ENCODE results near the gene BIRC3.
A peak's percentile ranks its signal among the peaks of the same experiment; 100 is the strongest.
"Not testable (repeated sequence)": the region's sequence is repeated elsewhere in the genome, so short reads cannot be mapped to it uniquely, and the experiment has no call there.

BIRC3 gene

DNA sequence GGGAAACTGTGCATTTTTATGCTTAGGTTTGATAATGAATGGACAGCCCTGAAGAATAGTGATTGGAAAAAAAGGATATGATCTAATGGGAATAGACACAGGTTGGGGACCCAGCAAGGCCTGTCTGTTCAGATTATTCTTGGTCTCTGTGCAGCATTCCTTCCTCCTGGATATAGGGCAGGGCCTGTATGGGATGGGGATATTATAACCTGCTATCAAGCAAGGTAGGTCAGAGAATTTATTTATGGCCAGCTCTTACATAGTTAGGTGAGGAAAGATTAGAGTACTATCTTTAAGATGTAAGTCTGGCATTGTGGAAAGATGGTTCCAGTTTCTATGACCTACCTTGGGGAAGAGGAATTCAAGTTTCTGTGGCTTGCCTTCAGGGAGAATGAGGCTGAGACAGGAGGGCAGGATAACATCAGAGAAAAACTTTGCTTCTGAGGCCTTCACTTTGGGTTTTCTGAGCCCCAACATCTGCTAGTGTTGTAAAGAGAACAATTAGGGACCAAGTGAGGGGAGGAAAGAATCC, 21.3 kb downstream of the BIRC3 start:
- TF ChIP-seq, protein P1, sequence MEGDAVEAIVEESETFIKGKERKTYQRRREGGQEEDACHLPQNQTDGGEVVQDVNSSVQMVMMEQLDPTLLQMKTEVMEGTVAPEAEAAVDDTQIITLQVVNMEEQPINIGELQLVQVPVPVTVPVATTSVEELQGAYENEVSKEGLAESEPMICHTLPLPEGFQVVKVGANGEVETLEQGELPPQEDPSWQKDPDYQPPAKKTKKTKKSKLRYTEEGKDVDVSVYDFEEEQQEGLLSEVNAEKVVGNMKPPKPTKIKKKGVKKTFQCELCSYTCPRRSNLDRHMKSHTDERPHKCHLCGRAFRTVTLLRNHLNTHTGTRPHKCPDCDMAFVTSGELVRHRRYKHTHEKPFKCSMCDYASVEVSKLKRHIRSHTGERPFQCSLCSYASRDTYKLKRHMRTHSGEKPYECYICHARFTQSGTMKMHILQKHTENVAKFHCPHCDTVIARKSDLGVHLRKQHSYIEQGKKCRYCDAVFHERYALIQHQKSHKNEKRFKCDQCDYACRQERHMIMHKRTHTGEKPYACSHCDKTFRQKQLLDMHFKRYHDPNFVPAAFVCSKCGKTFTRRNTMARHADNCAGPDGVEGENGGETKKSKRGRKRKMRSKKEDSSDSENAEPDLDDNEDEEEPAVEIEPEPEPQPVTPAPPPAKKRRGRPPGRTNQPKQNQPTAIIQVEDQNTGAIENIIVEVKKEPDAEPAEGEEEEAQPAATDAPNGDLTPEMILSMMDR (IDR thresholded peaks at IDR 0.05; ENCODE audit: insufficient read depth, low read depth, low read length, missing control alignments): no peak
- no peak for DNase-seq (ENCODE audit: low read depth)
- no peak overlapping the region for H3K4me3 ChIP-seq (ENCODE audit: low read depth, low read length)

DNA sequence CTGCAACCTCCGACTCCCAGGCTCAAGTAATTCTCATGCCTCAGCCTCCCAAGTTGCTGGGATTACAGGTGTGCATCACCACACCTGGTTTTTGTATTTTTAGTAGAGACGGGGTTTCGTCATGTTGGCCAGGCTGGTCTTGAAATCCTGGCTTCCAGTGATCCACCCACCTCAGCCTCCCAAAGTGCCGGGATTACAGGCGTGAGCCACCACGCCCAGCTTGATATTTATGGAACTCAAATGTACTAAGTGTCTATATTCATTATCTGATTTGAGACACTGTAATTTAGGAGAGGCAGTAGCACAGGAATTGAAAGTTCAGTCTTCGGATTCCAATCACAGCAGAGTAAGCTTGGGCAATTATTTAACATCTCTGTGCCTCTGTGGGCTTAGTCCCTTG, 24.0 kb downstream of the BIRC3 start:
- DNase-seq (ENCODE audit: low read depth): not testable (repeated sequence)

DNA sequence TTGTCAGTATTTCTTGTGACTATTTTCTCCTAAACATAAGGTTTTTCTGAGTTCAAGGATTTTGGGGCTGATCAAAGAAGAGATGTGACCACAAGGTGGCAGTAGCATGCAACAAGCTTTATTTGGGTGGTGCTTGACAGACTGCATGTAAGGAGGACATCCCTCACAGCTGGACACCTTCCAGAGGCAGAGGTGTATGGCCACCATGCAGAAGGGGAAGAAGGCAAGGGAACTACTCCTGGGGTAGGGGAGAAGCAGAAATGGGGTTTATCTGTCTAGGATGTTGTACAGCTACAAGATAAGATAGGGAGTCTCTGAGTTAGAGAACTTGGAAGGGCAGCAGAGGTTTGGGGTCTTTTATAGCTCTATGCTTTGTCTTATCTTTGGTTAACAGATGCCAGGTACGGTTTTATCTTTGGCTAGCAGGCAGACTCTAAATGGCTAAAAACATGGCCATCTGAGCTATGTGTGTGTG, 24.6 kb downstream of the BIRC3 start:
- no peak overlapping the region for H3K4me3 ChIP-seq (ENCODE audit: low read depth, low read length)
- peak; percentile 87 for DNase-seq (ENCODE audit: low read depth)
- TF ChIP-seq, protein P1 (IDR thresholded peaks at IDR 0.05; ENCODE audit: insufficient read depth, low read depth, low read length, missing control alignments): peak; percentile 83

More for the DNA sequence above, 24.0 kb downstream of the BIRC3 start:
- H3K4me3 ChIP-seq (ENCODE audit: low read depth, low read length): not testable (repeated sequence)

DNA sequence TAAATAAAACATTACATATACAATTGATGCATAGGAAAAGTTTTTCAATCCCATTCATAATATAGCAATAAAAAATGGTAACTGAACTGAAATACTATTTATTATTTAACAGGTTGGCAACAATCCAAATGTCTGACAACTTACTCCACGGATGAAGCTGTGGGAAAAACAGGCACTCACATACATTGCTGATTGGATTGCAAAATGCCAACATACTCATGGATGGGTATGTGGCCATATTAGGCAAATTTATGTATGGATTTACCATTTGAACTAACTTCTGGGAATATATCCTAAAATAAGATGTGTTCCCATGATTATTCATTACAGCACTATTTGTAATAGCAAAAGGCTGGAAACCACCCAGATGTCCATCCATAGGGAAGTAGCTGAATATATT, 26.5 kb downstream of the BIRC3 start:
- no peak overlapping the region for H3K4me3 ChIP-seq (ENCODE audit: low read depth, low read length)
- TF ChIP-seq, protein P1 (IDR thresholded peaks at IDR 0.05; ENCODE audit: insufficient read depth, low read depth, low read length, missing control alignments): no peak
- no peak for DNase-seq (ENCODE audit: low read depth)

DNA sequence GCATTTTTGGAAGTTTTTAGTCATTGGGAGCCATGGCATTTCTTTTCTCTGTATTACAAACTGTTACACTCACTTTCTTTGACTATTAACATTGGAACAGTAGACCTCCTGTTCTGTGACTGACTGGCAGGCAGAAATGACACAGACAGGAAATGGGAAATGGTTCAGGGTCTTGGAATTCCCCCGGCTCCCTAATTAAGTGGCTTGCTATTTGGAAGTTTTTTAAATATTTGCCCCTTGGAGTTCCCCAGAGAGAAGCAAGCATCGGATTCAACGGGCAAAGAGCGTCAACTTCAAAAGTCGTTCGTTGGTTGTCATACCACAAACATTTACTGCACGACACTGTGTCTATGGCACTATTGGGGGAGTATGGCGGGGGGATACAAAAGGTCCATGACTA, 28.6 kb downstream of the BIRC3 start:
- H3K4me3 ChIP-seq (ENCODE audit: low read depth, low read length): peak overlapping the region; percentile 87
- TF ChIP-seq, protein P1 (IDR thresholded peaks at IDR 0.05; ENCODE audit: insufficient read depth, low read depth, low read length, missing control alignments): no peak
- peak; percentile 57 for DNase-seq (ENCODE audit: low read depth)

DNA sequence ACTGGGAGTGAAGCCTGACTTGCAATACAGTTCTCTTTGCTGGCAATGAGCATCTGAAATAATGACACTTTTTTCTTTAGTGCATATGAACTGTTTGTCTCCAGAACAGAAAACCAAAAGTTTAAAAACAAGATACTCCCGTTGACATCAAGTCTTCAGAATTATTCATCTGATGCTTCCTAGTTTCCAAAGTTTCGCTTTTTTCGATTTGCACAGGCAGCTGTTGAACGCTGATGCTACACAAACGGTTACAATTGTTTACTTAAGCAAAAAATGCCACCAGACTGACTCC, 29.1 kb downstream of the BIRC3 start:
- no peak for DNase-seq (ENCODE audit: low read depth)
- TF ChIP-seq, protein P1 (IDR thresholded peaks at IDR 0.05; ENCODE audit: insufficient read depth, low read depth, low read length, missing control alignments): no peak
- H3K4me3 ChIP-seq (ENCODE audit: low read depth, low read length): peak overlapping the region; percentile 87

DNA sequence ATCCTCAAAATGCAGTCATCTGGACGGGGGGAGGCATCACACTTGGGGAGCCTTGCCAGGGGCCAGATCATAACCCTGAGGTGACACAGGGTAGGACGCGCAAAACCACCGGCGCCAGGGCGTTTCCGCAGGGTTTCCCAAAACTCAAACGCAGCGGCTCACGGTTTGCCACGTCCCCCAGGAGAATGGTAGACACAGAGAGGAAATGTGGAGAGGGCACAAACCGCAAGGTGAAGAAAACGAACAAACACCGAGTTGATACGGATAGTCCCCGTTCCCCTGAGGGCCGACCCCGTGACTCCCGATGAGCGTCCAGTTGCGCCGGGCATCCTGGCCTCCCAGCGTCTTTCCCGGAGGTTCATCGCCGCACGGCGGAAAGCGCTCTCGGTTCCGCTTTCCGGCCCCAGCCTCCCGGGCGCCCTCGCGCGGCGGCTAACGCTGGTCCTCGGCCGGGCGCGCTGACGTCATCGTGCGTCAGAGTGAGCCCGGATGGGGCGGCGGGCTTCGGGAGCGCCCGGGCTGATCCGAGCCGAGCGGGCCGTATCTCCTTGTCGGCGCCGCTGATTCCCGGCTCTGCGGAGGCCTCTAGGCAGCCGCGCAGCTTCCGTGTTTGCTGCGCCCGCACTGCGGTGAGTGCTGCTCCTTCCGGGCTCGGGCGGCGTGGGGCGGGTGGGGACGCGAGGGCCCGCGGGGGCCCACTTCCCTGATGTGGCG, 29.6 kb downstream of the BIRC3 start, which contains the start of gene BIRC2:
BIRC2 (plus strand) TSS at position 467 of the 714 bp plus-strand sequence. CDS start 2,641 bp downstream, outside the sequence.
- TF ChIP-seq, protein P1 (IDR thresholded peaks at IDR 0.05; ENCODE audit: insufficient read depth, low read depth, low read length, missing control alignments): peak; percentile 84
- DNase-seq (ENCODE audit: low read depth): peak; percentile 94
- H3K4me3 ChIP-seq (ENCODE audit: low read depth, low read length): peak within 1 kb of the TSS; percentile 87

Measured in GM12865 (cell line).